MM.1S (cell line): Measurements from ENCODE around the gene OR5K2.

Experiments
- DNase-seq: peaks from one replicate; pipeline ENCODE4 v3.0.0-alpha.2; 2015
- H2AFZ ChIP-seq: fragments of 300-600 bp; sonication (generic); 2 replicates; pipeline ENCODE4 v1.6.0; 2016; ENCODE audit warnings: antibody characterized with exemption, low read length
- H3F3A ChIP-seq: fragments of 300-600 bp; sonication (generic); 2 replicates; pipeline ENCODE4 v1.6.1; 2016; ENCODE audit warnings: mild to moderate bottlenecking, antibody characterized with exemption, low read length, moderate library complexity, mixed read lengths; ENCODE audit not compliant: insufficient read depth
- H3K27ac ChIP-seq: fragments of 300-600 bp; sonication (generic); 2 replicates; pipeline ENCODE4 v1.5.1; 2016; ENCODE audit warnings: mild to moderate bottlenecking, low read length
- H3K27me3 ChIP-seq: fragments of 300-600 bp; sonication (generic); replicated peaks from 2 replicates; pipeline ENCODE4 v1.6.0; 2016; ENCODE audit warnings: low read length; ENCODE audit not compliant: insufficient read depth
- H3K36me3 ChIP-seq: fragments of 300-600 bp; sonication (generic); replicated peaks from 2 replicates; pipeline ENCODE4 v1.6.1; 2016; ENCODE audit warnings: mild to moderate bottlenecking, low read length, mixed read lengths; ENCODE audit not compliant: insufficient read depth
- H3K4me1 ChIP-seq: fragments of 300-600 bp; sonication (generic); 2 replicates; pipeline ENCODE4 v1.6.1; 2016; ENCODE audit warnings: low read length, mixed read lengths
- H3K4me2 ChIP-seq: fragments of 300-600 bp; sonication (generic); 2 replicates; pipeline ENCODE4 v1.6.0; 2016; ENCODE audit warnings: low read depth, low read length
- H3K4me3 ChIP-seq: fragments of 300-600 bp; sonication (generic); 2 replicates; pipeline ENCODE4 v1.5.1; 2016; ENCODE audit warnings: low read length, mixed read lengths
- H3K79me2 ChIP-seq: fragments of 300-600 bp; sonication (generic); 2 replicates; pipeline ENCODE4 v1.6.1; 2016; ENCODE audit warnings: mixed run types, low read length, mixed read lengths
- H3K9ac ChIP-seq: fragments of 300-600 bp; sonication (generic); 2 replicates; pipeline ENCODE4 v1.6.1; 2016; ENCODE audit warnings: low read length, mixed read lengths
- H3K9me2 ChIP-seq: fragments of 300-600 bp; sonication (generic); replicated peaks from 2 replicates; pipeline ENCODE4 v1.6.1; 2016; ENCODE audit warnings: mild to moderate bottlenecking, low read length, mixed read lengths; ENCODE audit not compliant: insufficient read depth
- H3K9me3 ChIP-seq: fragments of 300-600 bp; sonication (generic); replicated peaks from 2 replicates; pipeline ENCODE4 v1.6.1; 2016; ENCODE audit warnings: mild to moderate bottlenecking, low read length, mixed read lengths; ENCODE audit not compliant: insufficient read depth
- H4K20me1 ChIP-seq: fragments of 300-600 bp; sonication (generic); 2 replicates; pipeline ENCODE4 v1.6.1; 2016; ENCODE audit warnings: mild to moderate bottlenecking, low read length, moderate library complexity, mixed read lengths; ENCODE audit not compliant: insufficient read depth
- CTCF ChIP-seq: fragments of 300-600 bp; sonication (generic); IDR thresholded peaks from 2 replicates; pipeline ENCODE4 v1.5.1; 2016; ENCODE audit warnings: antibody characterized with exemption, low read length, mixed read lengths
- EZH2 ChIP-seq: fragments of 300-600 bp; sonication (generic); optimal IDR thresholded peaks from 2 replicates; pipeline ENCODE3; 2017; ENCODE audit warnings: low read depth, mild to moderate bottlenecking, antibody characterized with exemption, low read length, mixed read lengths
- EZH2phosphoT487 ChIP-seq: fragments of 300-600 bp; sonication (generic); IDR thresholded peaks from 2 replicates; pipeline ENCODE4 v1.6.1; 2018; ENCODE audit warnings: antibody characterized with exemption, low read length

The OR5K2 gene

GRCh38 chr3:98483626-98484025 lies 13.9 kb upstream of the OR5K2 start:
- Histone ChIP-seq H3K4me1 (no peaks in the 10 kb centered on the region), H3K4me2 (no peak overlapping the region), H3K36me3 (no peaks in the 10 kb centered on the region), H3K9me2 (no peaks in the 10 kb centered on the region), H3K27me3 (no peaks in the 10 kb centered on the region), H3K9ac (no peak overlapping the region), H3K9me3 (no peaks in the 10 kb centered on the region), H3F3A (no peaks in the 10 kb centered on the region), H3K27ac (no peak overlapping the region), H4K20me1 (no peaks in the 10 kb centered on the region), H3K79me2 (no peaks in the 10 kb centered on the region), H3K4me3 (no peak overlapping the region), H2AFZ (no peak overlapping the region)
- TF ChIP-seq CTCF: no peak
- no peak for TF ChIP-seq EZH2
- no peak for TF ChIP-seq EZH2phosphoT487
- DNase-seq: no peak

GRCh38 chr3:98500019-98500418 lies 2.5 kb downstream of the OR5K2 start:
- Histone ChIP-seq H3K27ac (no peak overlapping the region), H2AFZ (no peak overlapping the region), H3K36me3 (no peaks in the 10 kb centered on the region), H3K9me2 (no peaks in the 10 kb centered on the region), H3K27me3 (no peaks in the 10 kb centered on the region), H3F3A (no peaks in the 10 kb centered on the region), H3K4me2 (no peak overlapping the region), H3K9me3 (no peaks in the 10 kb centered on the region), H3K4me1 (no peaks in the 10 kb centered on the region), H4K20me1 (no peaks in the 10 kb centered on the region), H3K4me3 (no peak overlapping the region), H3K9ac (no peak overlapping the region), H3K79me2 (no peaks in the 10 kb centered on the region)
- DNase-seq: no peak
- TF ChIP-seq EZH2phosphoT487 (no peak), EZH2 (no peak), CTCF (no peak)

- Histone ChIP-seq H2AFZ (no peak overlapping the region), H3K27ac (no peak overlapping the region), H4K20me1 (no peaks in the 10 kb centered on the region), H3K4me3 (no peak overlapping the region), H3K4me1 (no peaks in the 10 kb centered on the region), H3K9me2 (no peaks in the 10 kb centered on the region), H3K9ac (no peak overlapping the region), H3F3A (no peaks in the 10 kb centered on the region), H3K79me2 (no peaks in the 10 kb centered on the region), H3K4me2 (no peak overlapping the region), H3K36me3 (no peaks in the 10 kb centered on the region), H3K9me3 (no peaks in the 10 kb centered on the region), H3K27me3 (no peaks in the 10 kb centered on the region)
- no peak for DNase-seq
- TF ChIP-seq CTCF (no peak), EZH2 (no peak), EZH2phosphoT487 (no peak)
Observed at GRCh38 chr3:98501270-98501669, 3.8 kb downstream of the OR5K2 start.
